Measurements from ENCODE around the gene CROCC.

Gene CROCC

DNA sequence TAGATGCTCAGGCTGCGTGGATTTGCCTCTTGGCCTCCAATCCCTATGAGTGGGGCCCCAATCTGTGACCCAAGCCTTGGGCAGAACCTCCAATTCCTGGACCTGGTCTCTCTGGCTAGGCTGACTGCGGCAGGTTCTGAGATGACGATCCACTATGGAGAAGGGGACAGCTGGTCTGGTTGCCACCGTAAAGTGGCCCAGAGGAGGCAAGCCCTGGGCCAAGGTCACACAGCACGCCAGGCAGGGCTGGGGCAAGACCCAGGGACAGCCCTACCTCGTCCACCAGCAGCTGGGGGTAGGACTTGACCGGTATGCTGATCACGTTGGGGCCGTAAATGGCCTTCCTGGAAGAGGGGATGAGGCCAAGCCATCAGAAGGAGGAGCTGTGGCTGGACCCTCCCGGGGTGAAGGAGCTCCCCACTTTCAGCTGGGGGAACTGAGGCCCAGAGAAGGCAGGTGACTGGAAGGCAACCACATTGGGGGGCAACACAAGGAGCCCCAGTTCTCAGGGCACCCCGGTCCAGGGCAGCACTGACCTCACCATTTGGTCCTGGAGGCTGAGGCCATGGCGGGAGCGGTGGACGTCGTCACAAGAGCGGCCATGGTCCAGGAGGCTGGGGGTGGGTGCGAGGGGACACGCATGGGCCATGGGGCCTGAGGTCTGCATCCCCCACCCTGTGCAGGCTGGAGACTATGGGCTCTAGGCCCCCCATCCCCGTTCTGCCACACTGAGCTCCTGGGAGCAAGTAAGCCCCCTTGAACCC is 80.2 kb downstream of the CROCC start:
- H3K4me1 Mint-ChIP-seq = no peaks in the 10 kb centered on the region
- no peaks in the 10 kb centered on the region for H3K27me3 Mint-ChIP-seq (ENCODE audit: low read depth)
- H3K36me3 Mint-ChIP-seq (ENCODE audit: low read depth) = peaks cover 18% of the 10 kb centered on the region
- no peak overlapping the region for H3K4me3 Mint-ChIP-seq
- H3K9me3 Mint-ChIP-seq = no peaks in the 10 kb centered on the region
- TF ChIP-seq, protein P1, sequence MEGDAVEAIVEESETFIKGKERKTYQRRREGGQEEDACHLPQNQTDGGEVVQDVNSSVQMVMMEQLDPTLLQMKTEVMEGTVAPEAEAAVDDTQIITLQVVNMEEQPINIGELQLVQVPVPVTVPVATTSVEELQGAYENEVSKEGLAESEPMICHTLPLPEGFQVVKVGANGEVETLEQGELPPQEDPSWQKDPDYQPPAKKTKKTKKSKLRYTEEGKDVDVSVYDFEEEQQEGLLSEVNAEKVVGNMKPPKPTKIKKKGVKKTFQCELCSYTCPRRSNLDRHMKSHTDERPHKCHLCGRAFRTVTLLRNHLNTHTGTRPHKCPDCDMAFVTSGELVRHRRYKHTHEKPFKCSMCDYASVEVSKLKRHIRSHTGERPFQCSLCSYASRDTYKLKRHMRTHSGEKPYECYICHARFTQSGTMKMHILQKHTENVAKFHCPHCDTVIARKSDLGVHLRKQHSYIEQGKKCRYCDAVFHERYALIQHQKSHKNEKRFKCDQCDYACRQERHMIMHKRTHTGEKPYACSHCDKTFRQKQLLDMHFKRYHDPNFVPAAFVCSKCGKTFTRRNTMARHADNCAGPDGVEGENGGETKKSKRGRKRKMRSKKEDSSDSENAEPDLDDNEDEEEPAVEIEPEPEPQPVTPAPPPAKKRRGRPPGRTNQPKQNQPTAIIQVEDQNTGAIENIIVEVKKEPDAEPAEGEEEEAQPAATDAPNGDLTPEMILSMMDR (IDR thresholded peaks at IDR 0.05; ENCODE audit: unreplicated experiment in 3 of 3) = no peak
- H3K27ac Mint-ChIP-seq = no peak overlapping the region

DNA sequence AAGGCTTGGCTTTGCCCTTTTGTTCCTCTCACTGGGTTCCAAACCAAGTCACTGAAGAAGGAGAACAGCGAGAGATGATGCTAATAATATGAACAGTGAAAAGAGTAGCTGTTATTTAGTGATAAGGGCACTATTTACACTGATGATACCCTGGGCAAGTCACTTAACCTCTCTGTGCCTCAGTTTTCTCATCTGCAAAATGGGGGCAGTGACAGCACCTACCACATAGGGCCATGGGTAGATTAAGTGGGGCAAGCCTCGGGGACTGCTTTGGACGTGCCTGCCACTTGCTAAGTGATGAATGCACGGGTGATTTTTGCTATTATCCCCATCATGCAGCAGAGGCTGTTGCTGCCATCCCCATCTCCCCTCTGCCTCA is 80.8 kb downstream of the CROCC start:
- TF ChIP-seq, protein P1 (IDR thresholded peaks at IDR 0.05; ENCODE audit: unreplicated experiment in 3 of 3) = no peak
- Mint-ChIP-seq H3K4me1 (no peaks in the 10 kb centered on the region), H3K9me3 (no peaks in the 10 kb centered on the region), H3K27me3 (ENCODE audit: low read depth) (no peaks in the 10 kb centered on the region), H3K4me3 (no peak overlapping the region), H3K27ac (no peak overlapping the region), H3K36me3 (ENCODE audit: low read depth) (peaks cover 18% of the 10 kb centered on the region)

DNA sequence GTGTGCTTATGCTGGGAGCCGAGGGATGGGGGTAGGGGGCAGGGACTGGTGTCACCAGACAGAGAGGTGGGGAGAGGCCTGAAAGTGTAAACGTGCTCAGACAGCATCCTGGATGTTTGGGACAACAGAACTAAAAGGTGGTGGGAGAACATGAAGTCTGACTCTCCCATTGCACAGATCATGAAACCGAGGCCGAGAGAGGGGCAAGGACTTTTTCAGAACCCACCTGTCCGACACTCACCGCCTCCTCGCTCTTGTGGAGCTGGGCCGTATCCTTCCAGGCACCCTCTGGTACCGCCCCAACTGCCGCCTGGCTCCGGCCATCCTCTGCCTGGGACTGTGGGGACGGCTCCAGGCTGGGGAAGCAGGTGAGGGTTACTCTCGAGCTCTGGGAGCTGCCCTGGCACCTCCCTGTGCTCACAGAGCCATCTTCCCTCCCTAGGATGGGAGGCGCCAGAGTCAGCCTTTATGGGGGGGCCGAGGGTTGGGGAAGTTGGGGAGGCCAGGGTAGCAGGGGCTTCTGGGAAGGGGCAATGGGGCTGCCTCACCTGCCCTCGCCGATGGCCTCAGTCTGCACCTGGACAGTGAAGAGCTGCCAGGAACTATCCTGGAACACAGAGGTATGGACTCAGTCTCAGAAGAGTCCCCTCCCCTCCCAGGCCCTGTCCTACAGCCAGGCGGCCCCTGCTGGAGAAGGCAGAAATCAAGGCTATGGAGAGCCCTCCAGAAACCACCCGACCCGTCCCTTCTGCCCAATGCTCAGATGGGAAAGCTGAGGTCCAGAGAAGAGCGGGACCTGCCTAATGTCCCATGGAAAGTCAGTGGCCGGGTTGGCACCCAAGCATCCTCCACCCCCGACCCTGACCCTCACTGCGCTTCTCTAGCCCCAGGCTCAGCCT is 83.0 kb downstream of the CROCC start:
- no peak overlapping the region for H3K4me3 Mint-ChIP-seq
- no peak overlapping the region for H3K27ac Mint-ChIP-seq
- peaks cover 8% of the 10 kb centered on the region for H3K36me3 Mint-ChIP-seq (ENCODE audit: low read depth)
- H3K27me3 Mint-ChIP-seq (ENCODE audit: low read depth) = no peaks in the 10 kb centered on the region
- TF ChIP-seq, protein P1 (IDR thresholded peaks at IDR 0.05; ENCODE audit: unreplicated experiment in 3 of 3) = no peak
- no peaks in the 10 kb centered on the region for H3K9me3 Mint-ChIP-seq
- no peaks in the 10 kb centered on the region for H3K4me1 Mint-ChIP-seq

DNA sequence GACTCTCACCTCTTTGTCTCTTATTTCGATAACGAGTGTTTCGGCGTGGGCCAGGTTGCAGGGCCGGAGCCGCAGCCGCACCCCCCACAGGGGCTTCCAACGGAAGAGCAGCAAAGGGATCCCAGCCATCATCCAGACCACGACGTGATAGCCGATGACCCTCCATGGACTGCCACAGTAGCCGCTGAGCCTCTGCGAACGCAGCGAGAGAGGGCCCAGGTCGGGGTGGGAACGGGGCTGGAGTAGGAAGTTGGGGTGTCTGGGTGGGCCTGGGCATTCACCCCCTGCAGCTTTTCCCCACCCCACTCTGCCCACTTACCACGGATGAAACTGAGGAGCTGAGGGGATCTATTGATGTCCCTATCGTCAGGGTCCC is 83.6 kb downstream of the CROCC start:
- H3K27ac Mint-ChIP-seq = no peak overlapping the region
- H3K4me1 Mint-ChIP-seq = no peaks in the 10 kb centered on the region
- TF ChIP-seq, protein P1 (IDR thresholded peaks at IDR 0.05; ENCODE audit: unreplicated experiment in 3 of 3) = no peak
- peaks cover 7% of the 10 kb centered on the region for H3K36me3 Mint-ChIP-seq (ENCODE audit: low read depth)
- no peak overlapping the region for H3K4me3 Mint-ChIP-seq
- no peaks in the 10 kb centered on the region for H3K27me3 Mint-ChIP-seq (ENCODE audit: low read depth)
- H3K9me3 Mint-ChIP-seq = no peaks in the 10 kb centered on the region

DNA sequence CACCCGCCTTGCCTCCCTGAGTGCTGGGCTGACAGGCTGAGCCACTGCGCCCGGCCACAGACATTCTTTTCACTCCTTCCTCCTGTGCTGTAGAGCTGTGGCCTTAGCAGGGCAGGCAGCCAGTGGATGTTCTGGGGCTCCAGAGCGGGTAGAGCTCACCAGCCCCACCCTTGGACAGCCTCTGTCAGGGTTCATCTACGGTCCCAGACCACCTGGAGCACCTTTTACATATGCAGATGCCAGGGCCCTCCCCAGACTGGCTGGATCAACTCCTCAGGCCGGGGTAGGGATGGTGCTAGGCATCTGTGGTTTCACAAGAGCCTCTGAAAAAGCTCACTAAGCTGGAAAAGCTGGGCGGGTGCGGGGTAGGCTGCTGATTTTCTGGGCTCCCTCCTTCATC is 85.4 kb downstream of the CROCC start:
- Mint-ChIP-seq H3K27me3 (ENCODE audit: low read depth) (no peaks in the 10 kb centered on the region), H3K36me3 (ENCODE audit: low read depth) (peaks cover 7% of the 10 kb centered on the region), H3K4me1 (no peaks in the 10 kb centered on the region), H3K27ac (no peak overlapping the region), H3K9me3 (no peaks in the 10 kb centered on the region), H3K4me3 (no peak overlapping the region)
- TF ChIP-seq, protein P1 (IDR thresholded peaks at IDR 0.05; ENCODE audit: unreplicated experiment in 3 of 3) = no peak

All from nephron (organoid).